IMR-90 (cell line): ENCODE results near the gene ZNF844. TPM values are rescaled to one million over a fixed set of nuclear protein-coding genes. Genes with fewer than 3 reads are reported as not detected.

Source experiments
- ATAC-seq: fragments of 200-7000 bp; cut with Tn5 transposase; 2 replicates; pipeline ENCODE4 v1.9.1; 2020; ENCODE audit warnings: low read depth, mild to moderate bottlenecking, moderate library complexity
- BruUV-seq: library from RNA; stranded (reverse); fragments of 400-500 nt; replicated peaks from 2 replicates; lab custom pipeline; 2021; lab: Mats Ljungman, UMichigan
- CTCF ChIA-PET: fragments of 300-600 bp; formaldehyde crosslinking; extraction: SDS; loops from one replicate; lab custom pipeline; 2021; ENCODE audit warnings: antibody characterized with exemption; lab: Yijun Ruan, JAX
- POLR2A ChIA-PET: fragments of 300-600 bp; sonication (Branson Sonifier 250); formaldehyde crosslinking; loops from one replicate; lab custom pipeline; 2022; ENCODE audit warnings: antibody characterized with exemption; ENCODE audit not compliant: unreplicated experiment; lab: Charles Lee
- DNase-seq: peaks from one replicate; pipeline ENCODE4 v3.0.0; 2013
- H2AFZ ChIP-seq: replicated peaks from 2 replicates; pipeline ENCODE3; 2013; ENCODE audit warnings: low read length, mild to moderate bottlenecking; ENCODE audit not compliant: poor library complexity
- H2AK5ac ChIP-seq: 2 replicates; pipeline ENCODE4 v1.6.1; 2013; ENCODE audit warnings: low read depth, low read length, inconsistent platforms
- H2AK9ac ChIP-seq: replicated peaks from 2 replicates; pipeline ENCODE3; 2013; ENCODE audit warnings: mild to moderate bottlenecking, low read depth, low read length, moderate library complexity; ENCODE audit not compliant: poor library complexity
- H2BK120ac ChIP-seq: 2 replicates; pipeline ENCODE4 v1.6.1; 2013; ENCODE audit warnings: low read depth, low read length, inconsistent platforms
- H2BK15ac ChIP-seq: 3 replicates; pipeline ENCODE4 v1.6.1; 2013; ENCODE audit warnings: low read depth, low read length, inconsistent platforms
- H2BK20ac ChIP-seq: 2 replicates; pipeline ENCODE4 v1.6.1; 2013; ENCODE audit warnings: low read depth, mild to moderate bottlenecking, inconsistent platforms, low read length, moderate library complexity
- H2BK5ac ChIP-seq: 2 replicates; pipeline ENCODE4 v1.6.1; 2013; ENCODE audit warnings: mild to moderate bottlenecking, low read depth, low read length, inconsistent platforms; ENCODE audit not compliant: poor library complexity, severe bottlenecking
- H3K14ac ChIP-seq: replicated peaks from 2 replicates; pipeline ENCODE4 v1.6.1; 2013; ENCODE audit warnings: low read depth, low read length, inconsistent platforms
- H3K18ac ChIP-seq: 2 replicates; pipeline ENCODE4 v1.6.1; 2013; ENCODE audit warnings: low read depth, low read length, control low read depth
- H3K23ac ChIP-seq: 2 replicates; pipeline ENCODE4 v1.6.1; 2013; ENCODE audit warnings: low read depth, low read length, inconsistent platforms
- H3K27ac ChIP-seq: 2 replicates; pipeline ENCODE4 v1.5.1; 2013; ENCODE audit warnings: mild to moderate bottlenecking, control low read depth, low read length; ENCODE audit not compliant: insufficient read depth
- H3K27me3 ChIP-seq: 2 replicates; pipeline ENCODE4 v1.6.1; 2013; ENCODE audit warnings: low read length; ENCODE audit not compliant: control insufficient read depth, insufficient read depth
- H3K36me3 ChIP-seq: 2 replicates; pipeline ENCODE4 v1.6.1; 2013; ENCODE audit warnings: low read length, mixed read lengths; ENCODE audit not compliant: control insufficient read depth, insufficient read depth
- H3K4ac ChIP-seq: 2 replicates; pipeline ENCODE4 v1.6.1; 2013; ENCODE audit warnings: low read depth, low read length, inconsistent platforms
- H3K4me1 ChIP-seq: 2 replicates; pipeline ENCODE4 v1.6.1; 2013; ENCODE audit warnings: low read length, mixed read lengths; ENCODE audit not compliant: control insufficient read depth, insufficient read depth
- H3K4me2 ChIP-seq: 2 replicates; pipeline ENCODE4 v1.6.1; 2013; ENCODE audit warnings: low read depth, mild to moderate bottlenecking, control low read depth, low read length, moderate library complexity
- H3K4me3 ChIP-seq: 2 replicates; pipeline ENCODE4 v1.5.1; 2013; ENCODE audit warnings: low read depth, mild to moderate bottlenecking, control low read depth, low read length, moderate library complexity; ENCODE audit not compliant: insufficient read depth
- H3K56ac ChIP-seq: 2 replicates; pipeline ENCODE4 v1.6.1; 2013; ENCODE audit warnings: low read length, inconsistent platforms; ENCODE audit not compliant: insufficient read depth; ENCODE audit errors: extremely low read depth
- H3K79me1 ChIP-seq, 2 experiments: 2 replicates each; pipeline ENCODE4 v1.6.1; 2013; ENCODE audit warnings: low read length in 2 of 2, inconsistent platforms in 1 of 2, low read depth in 1 of 2
- H3K9ac ChIP-seq: 2 replicates; pipeline ENCODE4 v1.6.1; 2013; ENCODE audit warnings: low read depth, low read length, control low read depth
- H3K9me1 ChIP-seq: 2 replicates; pipeline ENCODE4 v1.6.1; 2013; ENCODE audit warnings: low read length, inconsistent platforms; ENCODE audit not compliant: insufficient read depth
- H3K9me3 ChIP-seq: 2 replicates; pipeline ENCODE4 v1.6.1; 2013; ENCODE audit warnings: low read length; ENCODE audit not compliant: control insufficient read depth, insufficient read depth
- H4K20me1 ChIP-seq: 2 replicates; pipeline ENCODE4 v1.6.1; 2013; ENCODE audit warnings: low read length, inconsistent platforms; ENCODE audit not compliant: insufficient read depth
- H4K5ac ChIP-seq: 2 replicates; pipeline ENCODE4 v1.6.1; 2013; ENCODE audit warnings: mild to moderate bottlenecking, low read depth, low read length, control low read depth
- H4K8ac ChIP-seq, 2 experiments: 2 replicates each; pipeline ENCODE4 v1.6.1; 2013; ENCODE audit warnings: low read depth in 2 of 2, low read length in 2 of 2, control low read depth in 1 of 2, inconsistent platforms in 1 of 2
- H4K91ac ChIP-seq: 2 replicates; pipeline ENCODE4 v1.6.1; 2013; ENCODE audit warnings: low read depth, low read length, inconsistent platforms; ENCODE audit not compliant: insufficient read depth
- BHLHE40 ChIP-seq: fragments of 150-350 bp; IDR thresholded peaks from 2 replicates; pipeline ENCODE4 v1.6.1; 2016; ENCODE audit warnings: mild to moderate bottlenecking, low read depth, low read length
- CEBPB ChIP-seq: IDR thresholded peaks from 2 replicates; pipeline ENCODE4 v1.6.1; 2012; ENCODE audit warnings: low read depth, low read length, improper control_type of control experiment
- ELK1 ChIP-seq: fragments of 150-350 bp; IDR thresholded peaks from 2 replicates; pipeline ENCODE4 v1.6.1; 2016; ENCODE audit warnings: low read depth, mild to moderate bottlenecking, low read length, moderate library complexity, borderline replicate concordance
- MAZ ChIP-seq: IDR thresholded peaks from 2 replicates; pipeline ENCODE4 v1.6.1; 2012; ENCODE audit warnings: low read depth, mild to moderate bottlenecking, low read length, improper control_type of control experiment, moderate library complexity, borderline replicate concordance
- MXI1 ChIP-seq: IDR thresholded peaks from 2 replicates; pipeline ENCODE4 v1.6.1; 2012; ENCODE audit warnings: low read depth, mild to moderate bottlenecking, low read length, moderate library complexity, borderline replicate concordance
- NFE2L2 ChIP-seq: fragments of 150-350 bp; IDR thresholded peaks from 2 replicates; pipeline ENCODE4 v1.6.1; 2016; ENCODE audit warnings: low read depth, mild to moderate bottlenecking, low read length
- POLR2A ChIP-seq: IDR thresholded peaks from 2 replicates; pipeline ENCODE4 v1.6.1; 2012; ENCODE audit warnings: mild to moderate bottlenecking, low read depth, low read length
- RCOR1 ChIP-seq: IDR thresholded peaks from 2 replicates; pipeline ENCODE4 v1.6.1; 2012; ENCODE audit warnings: mild to moderate bottlenecking, low read length, improper control_type of control experiment; ENCODE audit not compliant: insufficient replicate concordance
- RFX5 ChIP-seq: IDR thresholded peaks from 2 replicates; pipeline ENCODE4 v1.8.0; 2012; ENCODE audit warnings: low read depth, mild to moderate bottlenecking, low read length, moderate library complexity
- SMC3 ChIP-seq: fragments of 150-350 bp; IDR thresholded peaks from 2 replicates; pipeline ENCODE4 v1.6.1; 2016; ENCODE audit warnings: low read depth, mild to moderate bottlenecking, antibody characterized with exemption, low read length, moderate library complexity
- USF2 ChIP-seq: fragments of 150-350 bp; IDR thresholded peaks from 2 replicates; pipeline ENCODE4 v1.6.1; 2017; ENCODE audit warnings: mild to moderate bottlenecking, antibody characterized with exemption, low read length, low read depth
- dilution Hi-C: fragments of 300-500 bp; cut with HindIII; formaldehyde crosslinking; loops from one replicate; pipeline ENCODE4 v1.14.3; 2018; ENCODE audit warnings: low sequenced_read_pairs; ENCODE audit not compliant: unreplicated experiment
- in situ Hi-C: fragments of 300-500 bp; cut with MboI; formaldehyde crosslinking; loops from 3 replicates; pipeline ENCODE4 v1.14.3; 2019; ENCODE audit warnings: low sequenced_read_pairs, inconsistent platforms, mixed read lengths
- intact Hi-C: fragments of 100-400 bp; cut with micrococcal nuclease; formaldehyde crosslinking; loops from 2 replicates; pipeline ENCODE4 v1.10.0; 2022
- polyA plus RNA-seq, 3 experiments: library from polyadenylated mRNA; depleted of rRNA; stranded (reverse); fragments of >200 nt; gene quantifications; 2 replicates each; pipeline ENCODE4 v1.2.3, GENCODE V29; 2012; ENCODE audit warnings: low replicate concordance in 1 of 3
- total RNA-seq: library from RNA; depleted of rRNA; stranded (reverse); fragments of >200 nt; gene quantifications from 2 replicates; pipeline ENCODE4 v1.2.3, GENCODE V29; 2012

The ZNF844 gene
- total and polyA plus RNA-seq, 2 of the 4 experiments (the other 2 are of a cell fraction): 1.6 to 12.0 TPM

- no peak for TF ChIP-seq NFE2L2
- no peak for TF ChIP-seq CEBPB
- TF ChIP-seq MAZ: 0 out of 2 replicates have a peak, but pooled peaks have one; percentile 14
Observed at GRCh38 chr19:12035220-12036172, 29.0 kb upstream of the ZNF844 start, which contains the start of gene ZNF433 (continued).

GRCh38 chr19:12042893-12043292 is 21.6 kb upstream of the ZNF844 start:
- no peaks in the 10 kb centered on the region for H3K79me1 ChIP-seq
- H2BK15ac ChIP-seq: no peak overlapping the region
- dilution Hi-C loops: no loop called here
- no peak overlapping the region for H2AK9ac ChIP-seq
- DNase-seq (no peak), ATAC-seq (no peak)
- CTCF ChIA-PET: no interaction called here
- H3K4me1 ChIP-seq: no peaks in the 10 kb centered on the region
- H2AK5ac ChIP-seq: no peak overlapping the region
- no peak overlapping the region for H2BK5ac ChIP-seq
- POLR2A ChIA-PET: no interaction called here
- in situ Hi-C loops: no loop called here
- H4K91ac ChIP-seq: no peak overlapping the region
- H3K27ac ChIP-seq: no peak overlapping the region
- H3K27me3 ChIP-seq: no peaks in the 10 kb centered on the region
- H2BK120ac ChIP-seq: no peak overlapping the region
- no peak overlapping the region for H3K18ac ChIP-seq
- H3K9me1 ChIP-seq: no peaks in the 10 kb centered on the region
- H2AFZ ChIP-seq: no peak overlapping the region
- H3K36me3 ChIP-seq: no peaks in the 10 kb centered on the region; the same call in 1 of the 2 replicates
- no TSS peak for BruUV-seq
- no peak overlapping the region for H3K4me2 ChIP-seq
- no peak overlapping the region for H4K5ac ChIP-seq
- H3K4ac ChIP-seq: no peak overlapping the region
- H3K14ac ChIP-seq: no peak overlapping the region
- H3K4me3 ChIP-seq: no peak overlapping the region
- no peak overlapping the region for H2BK20ac ChIP-seq
- no peaks in the 10 kb centered on the region for H4K20me1 ChIP-seq
- peaks cover 33% of the 10 kb centered on the region for H3K9me3 ChIP-seq
- H4K8ac ChIP-seq: no peak overlapping the region
- H3K9ac ChIP-seq: no peak overlapping the region
- intact Hi-C loops: no loop called here
- TF ChIP-seq MXI1 (no peak), RCOR1 (no peak), MAZ (no peak), BHLHE40 (no peak), SMC3 (no peak), ELK1 (no peak), USF2 (no peak), RFX5 (no peak), POLR2A (no peak)
- H3K23ac ChIP-seq: no peak overlapping the region
- no peak overlapping the region for H3K56ac ChIP-seq
